SIG-M5 treated with dmso at 0.1 percent for 504 hours (cell line): Measurements from ENCODE around the gene SNAP91.
"Not testable (repeated sequence)": the region's sequence is repeated elsewhere in the genome, so short reads cannot be mapped to it uniquely, and the experiment has no call there.

Source experiments
- DNase-seq: peaks from one replicate; lab custom pipeline; 2025; ENCODE audit not compliant: unreplicated experiment; lab: John Stamatoyannopoulos, UW

The SNAP91 gene

GRCh38 chr6:83708970-83709747 lies at the start of gene SNAP91:
Gene SNAP91, minus strand, starts transcription at chr6:83709101. Its CDS starts 1,174 bp downstream, at chr6:83707927.
- no peak for DNase-seq

GRCh38 chr6:83758533-83758932 lies 49.6 kb upstream of the SNAP91 start:
- DNase-seq = no peak

GRCh38 chr6:83757021-83757420 lies 48.1 kb upstream of the SNAP91 start:
- DNase-seq = no peak

GRCh38 chr6:83756565-83756964 lies 47.7 kb upstream of the SNAP91 start:
- no peak for DNase-seq

- DNase-seq = not testable (repeated sequence)
Measured at GRCh38 chr6:83752375-83752774, 43.5 kb upstream of the SNAP91 start.

- DNase-seq = no peak
Measured at GRCh38 chr6:83741089-83741488, 32.2 kb upstream of the SNAP91 start.

- DNase-seq = no peak
Measured at GRCh38 chr6:83735461-83735860, 26.6 kb upstream of the SNAP91 start.

- no peak for DNase-seq
Measured at GRCh38 chr6:83729871-83730270, 21.0 kb upstream of the SNAP91 start.

GRCh38 chr6:83722876-83723275 lies 14.0 kb upstream of the SNAP91 start:
- no peak for DNase-seq

GRCh38 chr6:83717809-83718208 lies 8.9 kb upstream of the SNAP91 start:
- DNase-seq = no peak

GRCh38 chr6:83711958-83712357 lies 3.1 kb upstream of the SNAP91 start:
- no peak for DNase-seq

GRCh38 chr6:83709748-83710050 lies 798 bp upstream of the SNAP91 start:
- DNase-seq = no peak

- no peak for DNase-seq
Measured at GRCh38 chr6:83708546-83708969, 343 bp downstream of the SNAP91 start.

GRCh38 chr6:83707829-83708545 lies 914 bp downstream of the SNAP91 start:
- DNase-seq = no peak

- no peak for DNase-seq
Measured at GRCh38 chr6:83702749-83703148, 6.2 kb downstream of the SNAP91 start.

- no peak for DNase-seq
Measured at GRCh38 chr6:83702077-83702476, 6.8 kb downstream of the SNAP91 start.

- no peak for DNase-seq
Measured at GRCh38 chr6:83696674-83697073, 12.2 kb downstream of the SNAP91 start.

- DNase-seq = no peak
Measured at GRCh38 chr6:83685481-83685880, 23.4 kb downstream of the SNAP91 start.

GRCh38 chr6:83677791-83678190 lies 31.1 kb downstream of the SNAP91 start:
- DNase-seq = no peak

- DNase-seq = no peak
Measured at GRCh38 chr6:83637953-83638352, 70.9 kb downstream of the SNAP91 start.

- no peak for DNase-seq
Measured at GRCh38 chr6:83636800-83637199, 72.1 kb downstream of the SNAP91 start.

- DNase-seq = no peak
Measured at GRCh38 chr6:83633609-83634008, 75.3 kb downstream of the SNAP91 start.

GRCh38 chr6:83633149-83633548 lies 75.8 kb downstream of the SNAP91 start:
- no peak for DNase-seq
